GM08714 (cell line): ENCODE data around the gene TMEM198.

Experiments
- H3K4me3 ChIP-seq: fragments of 200-500 bp; sonication (Bioruptor generic); 2 replicates; pipeline ENCODE4 v1.5.1; 2014; ENCODE audit warnings: mild to moderate bottlenecking, low read length, inconsistent platforms
- ZNF274 ChIP-seq: IDR thresholded peaks from 2 replicates; pipeline ENCODE4 v1.6.1; 2012; ENCODE audit warnings: mild to moderate bottlenecking, low read depth, low read length

The TMEM198 gene

GRCh38 chr2:219554350-219554749, 10.5 kb downstream of the TMEM198 start:
- no peak overlapping the region for H3K4me3 ChIP-seq
- no peak for TF ChIP-seq ZNF274

GRCh38 chr2:219555956-219556355, 12.1 kb downstream of the TMEM198 start:
- H3K4me3 ChIP-seq, result no peak overlapping the region
- TF ChIP-seq ZNF274, result no peak

- no peak overlapping the region for H3K4me3 ChIP-seq
- TF ChIP-seq ZNF274, result no peak
Observed at GRCh38 chr2:219556413-219556812, 12.6 kb downstream of the TMEM198 start.

- H3K4me3 ChIP-seq, result no peak overlapping the region
- no peak for TF ChIP-seq ZNF274
Observed at GRCh38 chr2:219557320-219557719, 13.5 kb downstream of the TMEM198 start.

GRCh38 chr2:219557791-219558785, 14.3 kb downstream of the TMEM198 start:
- TF ChIP-seq ZNF274, result no peak
- no peak overlapping the region for H3K4me3 ChIP-seq

GRCh38 chr2:219559156-219559915, 15.5 kb downstream of the TMEM198 start:
- no peak overlapping the region for H3K4me3 ChIP-seq
- no peak for TF ChIP-seq ZNF274

GRCh38 chr2:219560037-219560892, 16.4 kb downstream of the TMEM198 start:
- no peak overlapping the region for H3K4me3 ChIP-seq
- TF ChIP-seq ZNF274, result no peak

- TF ChIP-seq ZNF274, result no peak
- no peak overlapping the region for H3K4me3 ChIP-seq
Observed at GRCh38 chr2:219560893-219561178, 17.0 kb downstream of the TMEM198 start.

- no peak overlapping the region for H3K4me3 ChIP-seq
- no peak for TF ChIP-seq ZNF274
Observed at GRCh38 chr2:219561179-219562048, 17.6 kb downstream of the TMEM198 start.

- TF ChIP-seq ZNF274, result no peak
- no peak overlapping the region for H3K4me3 ChIP-seq
Observed at GRCh38 chr2:219562049-219563020, 18.5 kb downstream of the TMEM198 start.

- TF ChIP-seq ZNF274, result no peak
- H3K4me3 ChIP-seq, result no peak overlapping the region
Observed at GRCh38 chr2:219563271-219563928, 19.6 kb downstream of the TMEM198 start.
